ENCODE measurements around the gene PIGM.

PIGM gene

DNA sequence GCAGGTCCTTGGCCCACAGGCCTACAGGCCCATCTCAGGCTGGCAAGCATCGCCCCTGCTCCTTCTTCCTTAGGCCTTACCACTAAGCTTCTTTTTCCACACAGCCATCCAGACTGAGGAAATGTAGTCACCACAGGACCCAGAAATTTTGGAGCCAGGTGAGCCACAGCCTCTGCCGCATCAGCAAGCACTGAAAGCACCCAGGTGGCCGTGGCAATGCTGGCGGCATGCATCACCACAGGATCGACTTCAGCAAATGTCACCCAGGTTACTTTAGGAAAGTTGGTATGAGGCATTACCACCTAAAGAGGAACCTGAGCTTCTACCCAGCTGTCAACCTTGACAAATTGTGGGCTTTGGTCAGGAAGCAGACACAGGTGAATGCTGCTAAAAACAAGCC is 11.6 kb downstream of the PIGM start:
- no peak for DNase-seq

DNA sequence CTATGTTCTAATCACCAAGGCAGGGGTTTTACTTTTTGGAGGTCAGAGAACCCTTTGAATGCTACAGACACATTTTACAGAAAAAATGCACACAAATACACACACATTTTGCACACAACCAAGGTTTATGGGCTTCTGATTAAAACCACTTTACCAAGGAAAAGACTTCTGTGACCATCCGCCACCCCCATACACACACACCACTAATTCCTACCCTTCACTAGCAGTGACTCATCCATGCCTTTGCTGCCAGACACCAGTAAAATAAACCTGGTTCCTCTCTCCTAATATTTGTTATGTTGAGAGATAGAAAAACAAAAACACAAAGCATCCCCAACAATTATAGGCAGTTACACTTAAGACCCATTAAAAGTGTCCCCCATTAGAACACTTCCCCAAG is 12.9 kb downstream of the PIGM start:
- no peak for DNase-seq

DNA sequence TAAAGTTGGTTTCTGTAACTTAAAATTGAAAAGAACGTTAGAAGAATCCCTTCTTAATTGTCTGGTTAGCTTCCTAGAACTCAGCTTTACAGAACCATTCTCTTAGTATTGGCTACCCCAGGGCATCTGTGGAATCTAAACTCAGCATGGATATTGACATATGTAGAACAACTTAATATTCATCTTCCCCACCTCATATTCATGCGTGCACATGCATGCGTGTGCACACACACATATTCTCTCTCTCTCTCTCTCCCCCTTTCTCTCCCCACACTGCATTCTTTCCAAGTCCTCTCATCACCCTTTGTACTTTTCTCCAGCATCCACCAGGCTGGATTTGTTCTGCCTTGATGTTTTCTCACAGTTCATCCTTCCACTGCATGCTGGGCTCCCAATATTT is 13.4 kb downstream of the PIGM start:
- no peak for DNase-seq

DNA sequence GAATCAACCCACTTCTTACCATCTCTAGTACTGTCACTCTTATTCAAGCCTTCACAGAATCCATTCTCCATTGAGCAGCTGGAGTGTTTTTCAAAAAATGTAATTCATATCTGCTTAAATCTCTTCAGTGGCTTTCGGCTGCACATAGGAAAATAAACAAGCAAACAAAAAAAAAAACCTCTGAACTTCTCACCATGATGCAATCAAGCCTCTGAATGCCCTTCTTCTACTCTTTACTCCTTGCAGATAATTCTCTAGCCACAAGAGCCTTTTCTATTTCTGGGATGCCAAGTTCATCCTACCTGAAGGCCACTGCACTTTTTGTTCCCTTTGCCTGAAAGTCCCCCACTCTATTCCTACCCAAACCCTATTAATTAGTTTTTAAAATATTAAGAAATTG is 14.2 kb downstream of the PIGM start:
- no peak for DNase-seq

DNA sequence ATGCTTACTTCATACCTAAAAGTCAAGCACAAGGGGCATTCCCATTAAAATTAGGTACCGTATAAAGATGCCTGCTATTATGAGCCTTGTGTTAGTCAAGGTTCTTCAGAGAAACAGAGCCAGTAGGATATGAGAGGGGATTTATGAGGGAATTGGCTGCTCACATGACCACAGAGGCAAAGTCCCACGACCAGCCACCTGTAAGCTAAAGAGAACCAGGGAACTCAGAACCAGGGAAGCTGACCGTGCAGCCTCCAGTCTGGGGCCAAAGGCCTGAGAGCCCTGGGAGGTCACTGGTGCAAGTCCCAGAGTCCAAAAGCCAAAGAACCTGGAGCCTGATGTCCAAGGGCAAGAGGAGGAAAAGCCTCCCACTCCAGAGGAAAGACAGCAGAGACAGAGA is 20.0 kb downstream of the PIGM start:
- no peak for DNase-seq

DNA sequence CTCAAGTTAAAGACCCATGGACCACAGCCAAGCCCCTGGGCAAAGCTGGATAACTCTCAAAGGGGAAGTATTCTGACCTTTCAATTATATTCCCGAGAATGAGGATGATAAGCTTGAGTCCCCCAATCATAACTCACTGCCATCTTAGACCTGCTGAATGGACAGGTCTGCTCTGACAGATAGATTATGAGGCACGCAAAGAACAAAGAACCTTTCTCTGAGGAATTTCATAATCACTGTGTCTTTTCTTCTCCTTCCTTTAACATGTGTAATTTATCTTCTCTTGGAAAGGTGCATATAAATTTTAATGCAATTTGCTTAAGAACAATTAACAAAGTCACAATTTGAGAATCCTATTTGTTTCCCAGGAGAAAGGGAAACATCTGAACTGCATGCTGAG is 22.0 kb downstream of the PIGM start:
- DNase-seq: no peak

DNA sequence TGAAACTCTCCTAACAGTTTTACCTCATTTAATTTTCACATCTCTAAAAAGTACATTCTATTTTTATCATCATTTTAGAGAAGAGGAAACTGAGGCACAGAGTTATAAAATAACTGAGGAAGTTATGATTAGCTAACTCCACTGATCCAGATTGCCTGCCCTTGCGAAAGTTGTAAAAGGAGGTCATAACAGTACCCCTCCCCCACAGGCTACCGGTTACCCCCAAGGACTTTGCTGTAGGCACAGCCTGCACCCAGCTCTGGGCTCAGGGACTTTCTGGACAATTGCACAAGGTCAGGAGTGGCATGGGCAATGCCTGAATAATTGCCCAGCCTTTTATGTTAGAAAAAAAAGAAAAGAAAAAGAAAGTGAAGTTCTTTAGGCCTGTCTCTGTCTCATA is 22.7 kb downstream of the PIGM start:
- DNase-seq: peak; percentile 25 to 83

DNA sequence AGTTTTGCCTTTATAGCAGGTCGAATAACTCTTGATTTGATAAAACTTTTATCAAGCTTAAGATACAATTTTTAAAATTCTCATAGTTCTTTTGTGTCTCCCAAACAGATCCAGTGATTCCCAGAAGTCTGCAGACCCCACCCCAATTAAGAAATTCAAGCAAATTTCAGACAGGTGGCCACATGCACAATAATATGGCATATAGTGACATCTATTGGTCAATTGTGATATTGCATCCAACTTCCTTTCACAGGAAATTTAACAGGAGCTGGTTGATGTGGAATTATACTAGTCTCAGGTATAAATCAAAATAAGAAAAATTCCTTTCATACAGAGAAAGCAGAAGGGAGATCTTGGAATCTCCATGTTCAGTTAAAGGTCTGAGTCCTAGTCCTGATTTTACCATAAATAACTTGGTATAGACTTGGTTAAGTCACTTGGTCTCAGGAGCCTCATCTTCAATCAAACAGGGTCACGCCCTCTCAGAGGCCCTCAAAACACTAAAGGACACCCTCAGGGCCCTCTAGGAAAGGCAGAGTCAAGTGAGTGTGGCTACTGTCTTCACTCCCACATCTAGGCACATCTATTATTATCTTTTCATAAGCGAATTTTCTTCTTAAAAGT is 24.1 kb downstream of the PIGM start:
- DNase-seq: peak in 1 of 2 donors; percentile 81

DNA sequence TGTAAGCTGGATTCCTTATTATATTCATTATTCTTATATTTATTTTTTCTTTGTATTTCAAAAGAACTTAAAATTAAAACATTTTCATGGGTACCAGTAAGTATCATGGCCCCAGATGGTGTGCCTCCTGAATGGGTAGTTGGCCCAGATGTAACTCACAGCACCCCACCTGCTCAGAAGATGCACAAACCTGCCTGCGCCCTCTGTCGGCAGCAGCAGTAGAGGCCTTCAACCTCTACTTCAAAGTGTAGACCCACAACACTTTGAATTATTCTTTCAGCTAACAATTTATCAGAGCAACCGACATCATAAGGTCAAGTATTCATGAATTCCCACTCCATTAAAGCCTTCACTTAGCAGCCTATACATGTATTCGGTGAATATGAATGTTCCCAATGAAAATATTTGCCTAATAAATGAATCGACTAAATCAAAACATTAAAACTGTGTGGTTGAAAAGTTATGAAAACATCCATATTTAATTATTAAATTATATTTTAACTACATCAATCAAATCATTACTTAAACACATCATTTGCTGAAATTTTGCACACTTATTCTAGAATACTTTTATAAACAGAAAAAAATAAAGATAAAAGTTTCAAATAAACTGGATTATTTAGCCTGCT is 25.4 kb downstream of the PIGM start:
- DNase-seq: peak; percentile 44 to 71

DNA sequence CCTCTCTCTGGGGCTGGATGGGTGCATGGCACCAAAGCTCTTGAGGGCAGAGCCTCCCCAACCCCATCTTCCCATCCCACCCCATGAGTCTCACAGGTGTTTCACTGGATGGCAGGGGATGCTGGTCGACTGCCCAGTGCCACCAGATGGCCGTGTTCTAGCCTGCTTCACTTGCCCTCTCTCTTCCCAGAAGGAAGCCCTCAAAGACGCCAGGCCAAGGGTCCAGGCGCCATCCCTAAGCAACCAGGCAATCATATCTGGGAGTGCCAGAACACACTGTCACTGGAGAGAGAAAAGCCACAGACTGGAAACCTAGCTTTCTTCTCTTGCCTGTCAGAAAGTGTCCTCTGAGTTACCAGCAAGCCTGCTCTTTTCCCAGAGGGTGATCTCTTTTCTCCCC is 26.7 kb downstream of the PIGM start:
- DNase-seq: no peak

DNA sequence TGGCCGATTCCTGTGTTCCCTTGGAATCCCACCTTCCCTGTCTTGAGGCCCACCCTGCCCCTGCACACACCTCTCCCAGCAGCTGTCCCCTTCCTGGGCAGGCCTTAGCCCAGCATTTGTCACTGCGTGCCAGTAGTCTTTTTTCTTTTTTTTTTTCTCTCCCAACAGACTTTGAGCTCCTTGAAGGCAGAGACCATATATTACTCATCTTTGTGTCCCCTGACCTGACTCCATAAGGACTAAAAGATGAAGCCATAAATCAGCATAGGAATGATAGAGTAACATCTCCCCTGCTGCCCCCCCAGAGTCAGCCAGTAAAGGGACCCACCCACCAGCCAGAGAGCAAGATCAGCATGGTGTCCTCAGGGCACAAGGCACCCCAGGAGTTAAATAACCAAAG is 27.4 kb downstream of the PIGM start:
- no peak for DNase-seq

DNA sequence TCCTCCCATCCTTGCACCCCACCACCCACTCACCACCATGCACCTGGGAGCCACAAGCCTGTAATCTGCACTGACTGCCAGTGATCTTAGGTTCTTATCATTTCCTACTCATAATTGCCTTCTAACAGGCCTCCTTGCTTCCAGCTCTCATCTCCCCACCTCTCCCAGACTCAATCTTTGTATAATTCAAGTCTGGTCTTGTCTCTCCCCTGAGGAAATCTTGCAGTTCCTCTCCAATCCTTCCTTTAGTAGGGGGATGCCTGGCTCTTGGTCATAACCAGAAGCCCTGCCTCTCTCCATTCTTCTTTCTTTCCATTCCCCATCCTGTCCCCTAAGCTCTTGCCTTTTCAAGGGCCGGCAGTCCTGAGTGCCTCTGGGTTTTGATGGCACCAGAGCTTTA is 27.8 kb downstream of the PIGM start:
- no peak for DNase-seq

DNA sequence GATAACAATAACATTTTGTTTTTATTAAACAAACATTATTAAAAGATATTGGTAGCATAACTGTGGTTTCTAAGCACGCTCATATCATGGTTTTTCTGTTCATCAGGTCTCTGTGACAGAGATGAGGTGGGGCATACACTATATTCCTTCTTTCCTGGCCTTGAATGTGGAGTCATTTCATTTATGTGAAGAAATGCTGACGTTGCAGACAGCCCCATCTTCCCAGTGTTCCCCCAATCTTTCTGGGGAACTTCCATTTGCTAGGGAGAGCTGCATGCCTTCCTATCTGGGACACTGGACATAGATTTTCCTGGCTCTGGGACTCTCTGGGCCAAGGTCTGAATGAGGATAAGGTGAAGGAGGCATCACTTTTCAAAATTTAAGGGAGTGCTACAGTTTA is 30.4 kb downstream of the PIGM start:
- DNase-seq: no peak

DNA sequence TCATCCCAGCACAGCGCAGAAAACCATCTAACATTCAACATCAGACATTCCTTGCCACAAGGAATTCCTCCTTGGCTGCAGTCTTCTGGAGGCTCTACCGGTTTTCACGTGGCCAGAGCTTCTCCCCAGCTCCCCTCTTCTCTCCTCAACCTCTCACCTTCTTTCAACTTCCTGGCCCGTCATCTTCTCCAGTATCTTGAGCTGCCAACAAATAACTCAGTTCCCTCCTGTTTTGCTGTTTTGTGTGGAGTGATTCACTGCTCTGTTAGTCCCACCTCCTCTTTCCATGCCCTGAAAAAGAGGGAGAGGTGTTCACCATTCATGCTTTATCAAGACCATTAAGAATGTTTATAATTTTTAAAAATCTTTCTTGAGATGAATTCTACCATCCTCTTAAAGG is 32.6 kb downstream of the PIGM start:
- no peak for DNase-seq

DNA sequence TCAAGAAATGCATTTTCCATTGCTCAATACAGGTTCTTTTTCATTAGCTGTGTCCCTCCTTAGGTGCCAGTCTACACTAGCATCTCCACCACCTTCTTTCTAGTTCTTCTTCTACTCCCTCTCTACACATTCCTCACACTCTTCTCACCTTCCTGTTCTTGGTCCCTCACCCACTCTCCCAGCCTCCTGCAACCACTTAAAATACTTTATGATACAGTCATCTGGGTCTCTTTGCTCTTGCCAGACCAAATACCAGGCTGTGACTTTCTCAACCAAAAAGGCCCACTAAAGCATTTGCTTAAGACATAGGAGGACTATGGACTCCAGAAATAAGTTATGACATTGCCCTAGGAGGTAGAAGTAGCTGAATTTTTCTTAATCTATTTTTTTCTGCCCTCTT is 35.1 kb downstream of the PIGM start:
- no peak for DNase-seq

DNA sequence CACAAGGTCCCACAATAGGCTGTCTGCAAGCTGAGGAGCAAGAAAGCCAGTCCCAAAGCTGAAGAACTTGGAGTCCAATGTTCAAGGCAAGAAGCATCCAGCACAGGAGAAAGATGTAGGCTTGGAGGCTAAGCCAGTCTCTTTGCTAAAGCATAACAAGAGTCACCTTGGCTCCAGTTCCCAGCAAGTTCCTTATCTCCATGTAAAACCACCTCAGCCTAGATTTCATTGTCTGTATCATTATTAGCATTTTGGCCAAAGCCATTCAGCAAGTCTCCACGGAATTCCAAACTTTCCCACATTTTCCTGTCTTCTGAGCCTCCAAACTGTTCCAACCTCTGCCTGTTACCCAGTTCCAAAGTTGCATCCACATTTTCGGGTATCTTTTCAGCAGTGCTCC is 36.9 kb downstream of the PIGM start:
- DNase-seq: no peak

DNA sequence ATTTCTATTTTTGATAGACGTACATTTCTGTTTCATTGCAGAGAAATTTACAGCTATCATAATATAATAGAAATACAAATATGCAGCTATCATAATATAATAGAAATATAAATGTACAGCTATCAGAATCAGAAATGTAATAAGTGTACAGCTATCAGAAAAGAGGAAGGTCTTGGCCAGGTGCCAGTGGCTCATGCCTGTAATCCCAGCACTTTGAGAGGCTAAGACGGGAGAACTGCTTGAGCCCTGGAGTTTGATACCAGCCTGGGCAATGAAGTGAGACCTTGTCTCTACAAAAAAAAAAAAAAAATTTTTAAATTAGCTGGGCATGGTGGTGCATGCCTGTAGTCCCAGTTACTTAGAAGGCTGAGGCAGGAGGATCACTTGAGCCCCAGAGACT is 37.9 kb downstream of the PIGM start:
- no peak for DNase-seq

DNA sequence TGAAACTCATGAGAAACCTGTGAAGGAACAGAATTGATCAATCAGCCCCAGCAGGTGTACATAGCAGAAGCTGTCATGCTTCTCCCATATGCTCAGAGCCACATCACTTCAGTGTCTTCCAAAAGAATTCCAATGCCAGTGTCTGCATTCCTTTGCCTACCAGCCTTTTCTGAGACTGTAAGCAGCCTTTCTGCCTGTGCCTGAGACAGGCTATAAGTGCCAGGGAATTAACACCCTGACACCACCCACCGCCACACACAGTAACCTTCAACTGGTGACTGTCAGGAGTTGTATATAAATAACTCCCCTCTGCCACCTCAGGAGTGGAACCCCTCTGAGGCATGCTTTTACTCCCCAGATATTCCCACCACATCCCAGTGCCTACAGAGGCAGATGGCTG is 39.6 kb downstream of the PIGM start:
- DNase-seq: no peak

DNA sequence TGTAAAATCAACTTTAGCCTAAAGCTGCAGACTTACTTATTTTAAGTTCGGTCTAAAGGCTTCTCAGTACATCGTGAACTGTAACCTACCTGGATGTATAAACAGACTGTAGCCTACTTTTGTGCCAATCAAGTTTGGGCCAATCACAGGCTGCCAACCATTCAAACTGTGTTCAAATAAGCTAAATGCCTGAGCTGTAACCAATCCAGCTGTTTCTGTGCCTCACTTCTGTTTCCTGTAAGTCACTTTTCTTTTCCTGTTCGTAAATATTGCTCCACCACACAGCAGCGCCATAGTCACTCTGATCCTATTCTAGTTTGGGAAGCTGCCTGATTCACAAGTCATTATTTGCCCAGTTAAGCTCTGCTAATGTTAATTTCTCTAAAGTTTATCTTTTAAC is 40.3 kb downstream of the PIGM start:
- DNase-seq: peak; percentile 31 to 41

DNA sequence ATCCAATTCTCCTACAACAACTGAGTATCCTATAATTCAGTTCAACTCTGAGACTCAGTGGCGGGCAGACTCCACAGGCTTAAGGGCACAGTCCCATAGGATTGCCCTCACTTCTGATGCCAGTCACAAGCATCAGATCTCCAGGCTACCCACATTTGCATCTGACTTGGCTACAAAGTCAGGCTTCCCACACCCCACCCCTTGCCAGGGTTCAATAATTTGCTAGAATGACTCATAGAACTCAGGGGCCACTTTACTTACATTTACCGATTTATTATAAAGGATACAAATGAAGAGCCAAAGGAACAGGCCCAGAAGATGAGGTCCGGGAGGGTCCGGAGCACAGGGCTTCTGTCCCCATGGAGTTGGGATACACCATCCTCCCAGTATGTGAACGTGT is 41.8 kb downstream of the PIGM start:
- DNase-seq: no peak

DNA sequence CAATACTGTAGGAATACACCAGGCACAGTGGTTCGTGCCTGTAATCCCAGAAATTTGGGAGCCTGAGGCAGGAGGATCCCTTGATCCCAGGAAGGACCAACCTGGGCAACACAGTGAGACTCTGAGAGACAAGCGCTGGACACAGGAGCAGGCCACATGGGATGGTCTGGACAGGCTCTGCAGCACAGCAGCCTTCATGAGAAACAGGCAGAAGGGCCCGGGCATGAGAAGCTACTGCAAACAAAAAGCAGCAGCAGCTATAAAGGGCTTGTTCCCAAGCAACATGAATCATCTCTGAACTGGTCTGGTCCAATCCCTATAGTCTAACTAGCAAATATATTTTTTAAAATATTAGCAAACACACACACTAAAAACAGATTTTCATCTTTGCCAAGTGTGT is 42.2 kb downstream of the PIGM start:
- DNase-seq: no peak

DNA sequence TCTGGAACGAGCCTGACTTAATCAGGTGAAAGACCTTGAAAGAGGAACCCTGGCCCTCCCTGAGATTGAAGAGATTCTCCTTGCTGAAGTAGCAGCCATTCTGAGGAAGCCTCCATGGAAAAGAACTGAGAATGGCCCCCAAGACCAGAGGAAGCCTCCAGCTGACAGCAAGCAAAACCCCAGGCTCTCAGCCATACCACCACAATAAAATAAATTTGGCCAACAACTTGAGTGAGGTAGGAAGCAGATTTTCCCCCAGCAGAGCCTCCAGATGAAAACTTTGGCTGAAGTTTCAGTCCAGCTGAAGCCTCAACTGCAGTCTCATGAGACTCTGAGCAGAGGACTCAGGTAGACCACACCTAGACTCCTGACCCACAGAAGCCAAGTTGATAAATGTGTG is 43.8 kb downstream of the PIGM start:
- no peak for DNase-seq

DNA sequence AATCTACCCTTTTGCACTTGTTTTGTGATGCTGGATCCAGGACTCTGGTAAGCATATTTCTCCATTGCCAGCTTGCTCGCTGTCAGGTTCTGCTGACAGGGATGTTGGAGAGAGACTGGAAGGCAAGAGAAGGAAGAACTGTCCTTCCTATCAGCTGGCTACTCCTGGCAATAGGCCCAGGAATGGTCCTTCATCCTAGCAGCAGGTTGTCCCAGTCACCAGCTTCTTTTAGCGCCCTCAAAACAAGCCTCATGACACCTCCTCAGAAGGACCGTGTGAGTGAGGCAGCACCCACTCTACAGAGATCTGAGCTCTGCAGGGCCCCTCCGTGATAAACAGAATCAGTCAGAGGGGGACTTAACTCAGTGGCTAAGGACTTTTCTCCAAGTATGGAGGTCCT is 44.6 kb downstream of the PIGM start:
- DNase-seq: no peak

DNA sequence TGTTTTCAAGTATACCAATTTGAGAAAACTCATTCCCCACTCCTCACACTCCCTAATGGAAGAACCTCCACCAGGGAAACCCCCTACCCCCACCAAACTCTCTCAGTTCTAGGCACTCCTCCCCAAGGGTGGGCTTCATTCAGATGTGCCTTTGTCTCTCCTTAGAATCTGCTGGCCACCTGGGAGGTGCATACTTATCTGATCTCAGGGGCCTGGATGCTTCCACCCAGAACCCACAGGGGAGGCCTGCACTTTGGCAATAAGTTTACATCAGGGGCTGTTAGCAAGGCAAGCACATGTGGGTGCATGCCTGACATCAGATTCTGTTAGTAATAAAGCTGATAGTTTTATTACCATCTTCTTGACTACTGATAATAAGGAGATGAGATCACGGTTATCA is 45.3 kb downstream of the PIGM start:
- DNase-seq: no peak

DNA sequence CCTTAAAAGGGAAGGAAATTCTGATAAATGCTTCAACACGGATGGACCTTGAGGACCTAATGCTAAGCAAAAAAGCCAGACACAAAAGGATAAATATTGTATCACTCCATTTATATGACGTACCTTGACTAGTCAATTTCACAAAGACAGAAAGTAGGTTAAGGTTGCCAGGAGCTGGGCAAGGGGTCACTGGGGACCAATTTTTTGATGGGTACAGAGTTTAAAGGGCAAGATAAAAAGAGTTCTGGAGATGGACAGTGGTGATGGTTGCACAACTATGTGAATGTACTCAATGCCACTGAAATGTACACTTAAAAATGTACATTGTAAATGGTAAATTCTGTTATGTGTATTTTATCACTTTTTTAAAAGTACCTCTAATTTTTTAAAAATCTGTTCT is 45.7 kb downstream of the PIGM start:
- no peak for DNase-seq

Data from inflammatory macrophage treated with lipopolysaccharide for 1 hour (primary cell).